A673 (cell line): ENCODE results near the gene ZNF397. TPM values are rescaled to one million over a fixed set of nuclear protein-coding genes. Genes with fewer than 3 reads are reported as not detected.

ENCODE experiments used
- BruUV-seq: library from RNA; stranded (reverse); fragments of 400-500 nt; replicated peaks from 2 replicates; lab custom pipeline; 2021; lab: Mats Ljungman, UMichigan
- CTCF ChIA-PET: fragments of 300-600 bp; sonication (Branson Sonifier 250); formaldehyde crosslinking; loops from one replicate; lab custom pipeline; 2022; ENCODE audit warnings: antibody characterized with exemption; lab: Charles Lee
- POLR2A ChIA-PET: fragments of 300-600 bp; sonication (Branson Sonifier 250); formaldehyde crosslinking; loops from one replicate; lab custom pipeline; 2022; ENCODE audit warnings: antibody characterized with exemption; ENCODE audit not compliant: low non-redundant PET; lab: Charles Lee
- DNase-seq: peaks from one replicate; pipeline ENCODE4 v3.0.0-alpha.2; 2015; ENCODE audit warnings: low spot score
- H3K27ac ChIP-seq: fragments of 200-600 bp; sonication (generic); 2 replicates; pipeline ENCODE4 v1.5.1; 2016; ENCODE audit warnings: mixed run types, low read depth, mild to moderate bottlenecking, mixed read lengths, antibody characterized with exemption, low read length; ENCODE audit not compliant: poor library complexity, severe bottlenecking
- H3K27me3 ChIP-seq: fragments of 200-600 bp; sonication (generic); replicated peaks from 2 replicates; pipeline ENCODE4 v1.6.1; 2017; ENCODE audit warnings: mixed run types, low read depth, mild to moderate bottlenecking, mixed read lengths, antibody characterized with exemption, low read length; ENCODE audit not compliant: insufficient read depth, poor library complexity
- H3K36me3 ChIP-seq: fragments of 200-600 bp; sonication (generic); 2 replicates; pipeline ENCODE4 v1.6.1; 2016; ENCODE audit warnings: mixed run types, mild to moderate bottlenecking, mixed read lengths, antibody characterized with exemption, low read length; ENCODE audit not compliant: insufficient read depth, poor library complexity, severe bottlenecking
- H3K4me1 ChIP-seq: fragments of 200-600 bp; sonication (generic); 2 replicates; pipeline ENCODE4 v1.6.1; 2017; ENCODE audit warnings: mixed run types, mild to moderate bottlenecking, mixed read lengths, antibody characterized with exemption, low read length; ENCODE audit not compliant: insufficient read depth, poor library complexity, severe bottlenecking
- H3K4me3 ChIP-seq: fragments of 200-600 bp; sonication (generic); 2 replicates; pipeline ENCODE4 v1.5.1; 2016; ENCODE audit warnings: low read depth, mixed run types, mild to moderate bottlenecking, mixed read lengths, low read length; ENCODE audit not compliant: poor library complexity, severe bottlenecking
- H3K9me3 ChIP-seq: fragments of 200-600 bp; sonication (generic); 2 replicates; pipeline ENCODE4 v1.6.1; 2016; ENCODE audit warnings: mixed run types, low read depth, mild to moderate bottlenecking, mixed read lengths, antibody characterized with exemption, low read length; ENCODE audit not compliant: poor library complexity, severe bottlenecking
- CTCF ChIP-seq: fragments of 300-800, 200-600 bp; sonication (generic); conservative IDR thresholded peaks from 2 replicates; pipeline ENCODE4 v1.5.1; 2017; ENCODE audit warnings: low read depth, mild to moderate bottlenecking, antibody characterized with exemption, low read length, moderate library complexity, mixed read lengths
- EZH2 ChIP-seq: fragments of 200-600 bp; sonication (generic); IDR thresholded peaks from 2 replicates; pipeline ENCODE4 v1.6.1; 2017; ENCODE audit warnings: borderline replicate concordance, low read depth, mild to moderate bottlenecking, mixed read lengths, antibody characterized with exemption, low read length; ENCODE audit not compliant: poor library complexity, severe bottlenecking
- intact Hi-C: fragments of 100-400 bp; cut with micrococcal nuclease; formaldehyde crosslinking; loops from one replicate; pipeline ENCODE4 v1.10.0; 2022; ENCODE audit not compliant: unreplicated experiment
- total RNA-seq: library from RNA; stranded (reverse); gene quantifications from 2 replicates; pipeline ENCODE4 v1.2.3, GENCODE V29; 2021

The ZNF397 gene
- total RNA-seq, 1 experiment from 2014 or later = 34.5 TPM

GRCh38 chr18:35267809-35268208 lies 27.0 kb downstream of the ZNF397 start:
- CTCF ChIA-PET = no interaction called here
- intact Hi-C loops = no loop called here
- no peak for DNase-seq

GRCh38 chr18:35268821-35269220 lies 28.0 kb downstream of the ZNF397 start:
- intact Hi-C loops = no loop called here
- Histone ChIP-seq H3K4me1 (no peaks in the 10 kb centered on the region), H3K27ac (no peak overlapping the region), H3K4me3 (no peak overlapping the region), H3K36me3 (no peaks in the 10 kb centered on the region), H3K27me3 (no peaks in the 10 kb centered on the region), H3K9me3 (peaks cover 8% of the 10 kb centered on the region)
- TF ChIP-seq CTCF (no peak), EZH2 (no peak)
- BruUV-seq = no TSS peak
- POLR2A ChIA-PET = no interaction called here
- CTCF ChIA-PET = no interaction called here
- DNase-seq = no peak

More at GRCh38 chr18:35267809-35268208, 27.0 kb downstream of the ZNF397 start:
- H3K27ac ChIP-seq = no peak overlapping the region
- H3K36me3 ChIP-seq = peaks cover 2% of the 10 kb centered on the region
- POLR2A ChIA-PET = no interaction called here
- H3K27me3 ChIP-seq = no peaks in the 10 kb centered on the region
- TF ChIP-seq CTCF = no peak
- peaks cover 4% of the 10 kb centered on the region for H3K9me3 ChIP-seq
- no peaks in the 10 kb centered on the region for H3K4me1 ChIP-seq
- H3K4me3 ChIP-seq = peak overlapping the region; percentile 56
- no TSS peak for BruUV-seq

GRCh38 chr18:35271656-35272055 lies 30.8 kb downstream of the ZNF397 start:
- TF ChIP-seq CTCF (no peak), EZH2 (no peak)
- POLR2A ChIA-PET = no interaction called here
- no peak overlapping the region for H3K27ac ChIP-seq

More at GRCh38 chr18:35271656-35272055, 30.8 kb downstream of the ZNF397 start:
- Histone ChIP-seq H3K27me3 (no peaks in the 10 kb centered on the region), H3K9me3 (peaks cover 8% of the 10 kb centered on the region), H3K4me3 (no peak overlapping the region), H3K36me3 (no peaks in the 10 kb centered on the region), H3K4me1 (no peaks in the 10 kb centered on the region)
- DNase-seq = no peak
- BruUV-seq = no TSS peak
- intact Hi-C loops = no loop called here
- CTCF ChIA-PET = no interaction called here
